ENCODE measurements around the gene ASB9.

DNA sequence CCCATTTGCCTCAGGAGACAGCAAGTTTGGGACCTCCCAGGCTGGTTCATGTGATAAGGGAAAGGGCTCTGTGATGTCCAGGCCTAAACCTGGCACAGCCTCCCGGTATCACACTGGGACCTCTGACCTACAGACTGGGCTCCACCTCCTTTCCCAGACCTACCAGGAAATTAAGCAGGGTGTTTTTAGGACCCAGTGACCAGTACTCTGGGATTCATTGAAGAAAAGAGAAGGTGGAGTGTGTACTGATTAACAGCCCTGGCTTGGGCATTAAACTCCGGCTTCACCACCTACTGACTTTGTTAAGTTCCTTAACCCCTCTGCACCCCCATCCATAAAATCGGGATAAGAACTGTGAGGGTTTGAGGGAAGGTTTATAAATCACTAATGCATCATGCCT is 28.6 kb downstream of the ASB9 start:
- TF ChIP-seq, protein P1, sequence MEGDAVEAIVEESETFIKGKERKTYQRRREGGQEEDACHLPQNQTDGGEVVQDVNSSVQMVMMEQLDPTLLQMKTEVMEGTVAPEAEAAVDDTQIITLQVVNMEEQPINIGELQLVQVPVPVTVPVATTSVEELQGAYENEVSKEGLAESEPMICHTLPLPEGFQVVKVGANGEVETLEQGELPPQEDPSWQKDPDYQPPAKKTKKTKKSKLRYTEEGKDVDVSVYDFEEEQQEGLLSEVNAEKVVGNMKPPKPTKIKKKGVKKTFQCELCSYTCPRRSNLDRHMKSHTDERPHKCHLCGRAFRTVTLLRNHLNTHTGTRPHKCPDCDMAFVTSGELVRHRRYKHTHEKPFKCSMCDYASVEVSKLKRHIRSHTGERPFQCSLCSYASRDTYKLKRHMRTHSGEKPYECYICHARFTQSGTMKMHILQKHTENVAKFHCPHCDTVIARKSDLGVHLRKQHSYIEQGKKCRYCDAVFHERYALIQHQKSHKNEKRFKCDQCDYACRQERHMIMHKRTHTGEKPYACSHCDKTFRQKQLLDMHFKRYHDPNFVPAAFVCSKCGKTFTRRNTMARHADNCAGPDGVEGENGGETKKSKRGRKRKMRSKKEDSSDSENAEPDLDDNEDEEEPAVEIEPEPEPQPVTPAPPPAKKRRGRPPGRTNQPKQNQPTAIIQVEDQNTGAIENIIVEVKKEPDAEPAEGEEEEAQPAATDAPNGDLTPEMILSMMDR (tag by site-specific recombination; IDR thresholded peaks at IDR 0.05): no peak
- TF ChIP-seq, protein P2, sequence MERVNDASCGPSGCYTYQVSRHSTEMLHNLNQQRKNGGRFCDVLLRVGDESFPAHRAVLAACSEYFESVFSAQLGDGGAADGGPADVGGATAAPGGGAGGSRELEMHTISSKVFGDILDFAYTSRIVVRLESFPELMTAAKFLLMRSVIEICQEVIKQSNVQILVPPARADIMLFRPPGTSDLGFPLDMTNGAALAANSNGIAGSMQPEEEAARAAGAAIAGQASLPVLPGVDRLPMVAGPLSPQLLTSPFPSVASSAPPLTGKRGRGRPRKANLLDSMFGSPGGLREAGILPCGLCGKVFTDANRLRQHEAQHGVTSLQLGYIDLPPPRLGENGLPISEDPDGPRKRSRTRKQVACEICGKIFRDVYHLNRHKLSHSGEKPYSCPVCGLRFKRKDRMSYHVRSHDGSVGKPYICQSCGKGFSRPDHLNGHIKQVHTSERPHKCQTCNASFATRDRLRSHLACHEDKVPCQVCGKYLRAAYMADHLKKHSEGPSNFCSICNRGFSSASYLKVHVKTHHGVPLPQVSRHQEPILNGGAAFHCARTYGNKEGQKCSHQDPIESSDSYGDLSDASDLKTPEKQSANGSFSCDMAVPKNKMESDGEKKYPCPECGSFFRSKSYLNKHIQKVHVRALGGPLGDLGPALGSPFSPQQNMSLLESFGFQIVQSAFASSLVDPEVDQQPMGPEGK (tag by site-specific recombination; IDR thresholded peaks at IDR 0.05): no peak
- TF ChIP-seq, protein P3, sequence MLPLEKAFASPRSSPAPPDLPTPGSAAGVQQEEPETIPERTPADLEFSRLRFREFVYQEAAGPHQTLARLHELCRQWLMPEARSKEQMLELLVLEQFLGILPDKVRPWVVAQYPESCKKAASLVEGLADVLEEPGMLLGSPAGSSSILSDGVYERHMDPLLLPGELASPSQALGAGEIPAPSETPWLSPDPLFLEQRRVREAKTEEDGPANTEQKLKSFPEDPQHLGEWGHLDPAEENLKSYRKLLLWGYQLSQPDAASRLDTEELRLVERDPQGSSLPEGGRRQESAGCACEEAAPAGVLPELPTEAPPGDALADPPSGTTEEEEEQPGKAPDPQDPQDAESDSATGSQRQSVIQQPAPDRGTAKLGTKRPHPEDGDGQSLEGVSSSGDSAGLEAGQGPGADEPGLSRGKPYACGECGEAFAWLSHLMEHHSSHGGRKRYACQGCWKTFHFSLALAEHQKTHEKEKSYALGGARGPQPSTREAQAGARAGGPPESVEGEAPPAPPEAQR (tag by site-specific recombination; IDR thresholded peaks at IDR 0.05): no peak
- TF ChIP-seq ZNF391 (tag by site-specific recombination; IDR thresholded peaks at IDR 0.05; ENCODE audit: borderline replicate concordance, low read depth): no peak
